ACHN (cell line): ENCODE data around the gene PITPNC1.

ENCODE experiments used
- DNase-seq: peaks from one replicate; pipeline ENCODE4 v3.0.0-alpha.2; 2015
- in situ Hi-C: cut with HindIII; loops from 2 replicates; pipeline ENCODE4 v1.10.0; 2017; ENCODE audit warnings: low sequenced_read_pairs, low pct_ligation_motif_present, low pct_unique_long_range_greater_than_20kb

PITPNC1 gene

DNA sequence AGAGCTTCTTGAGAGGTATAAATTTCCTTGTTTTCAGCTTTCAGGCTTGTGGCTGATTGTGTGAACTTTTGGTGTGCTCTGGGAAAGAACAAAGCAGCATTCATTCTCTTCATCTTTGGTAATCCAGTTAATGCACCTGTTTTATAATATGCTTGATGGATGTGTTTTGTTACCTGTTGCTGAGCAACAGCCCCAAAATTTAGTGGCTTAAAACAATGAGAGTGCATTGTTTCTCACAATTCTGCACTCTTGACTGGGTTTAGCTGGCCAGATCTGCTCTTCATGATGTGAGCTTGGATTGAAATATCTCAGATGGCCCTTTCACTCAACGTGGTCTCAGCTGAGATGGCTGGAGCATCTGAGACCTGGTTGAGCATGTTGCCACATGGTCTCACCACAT lies 281.9 kb downstream of the PITPNC1 start:
- DNase-seq, result no peak
- in situ Hi-C loops, result no loop called here

DNA sequence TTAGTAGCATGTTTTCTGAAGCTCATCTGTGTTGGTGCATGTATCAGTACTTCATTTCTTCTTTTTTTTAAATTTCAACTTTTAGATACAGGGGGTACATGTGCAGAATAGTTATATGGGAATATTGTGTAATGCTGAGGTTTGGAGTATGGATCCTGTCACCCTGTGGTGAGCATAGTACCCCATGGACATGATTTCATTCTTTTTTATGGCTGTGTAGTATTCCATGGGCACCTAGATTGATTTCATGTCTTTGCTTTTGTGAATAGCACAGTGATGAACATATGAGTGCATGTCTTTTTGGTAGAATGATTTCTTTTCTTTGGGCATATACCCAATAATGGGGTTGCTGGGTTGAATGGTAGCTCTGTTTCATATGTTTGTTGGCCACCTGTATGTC lies 285.6 kb downstream of the PITPNC1 start:
- DNase-seq, result no peak

DNA sequence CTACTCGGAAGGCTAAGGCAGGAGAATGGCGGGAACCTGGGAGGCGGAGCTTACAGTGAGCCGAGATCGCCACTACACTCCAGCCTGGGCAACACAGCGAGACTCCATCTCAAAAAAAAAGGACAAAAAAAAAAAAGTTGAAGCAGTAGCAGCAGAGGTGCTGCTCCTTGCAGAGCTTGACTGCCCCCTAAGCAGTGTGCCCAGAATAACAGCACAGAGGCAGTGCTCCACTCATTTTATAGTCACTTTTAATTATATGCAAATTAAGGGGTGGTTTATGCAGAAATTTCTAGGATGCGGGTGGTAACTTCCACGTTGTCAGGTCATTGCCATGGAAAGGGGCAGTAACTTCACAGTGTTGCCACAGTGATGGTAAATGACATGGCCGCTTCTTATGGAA lies 286.4 kb downstream of the PITPNC1 start:
- no peak for DNase-seq
- in situ Hi-C loops, result no loop called here

More for the DNA sequence above, 285.6 kb downstream of the PITPNC1 start:
- in situ Hi-C loops, result no loop called here

DNA sequence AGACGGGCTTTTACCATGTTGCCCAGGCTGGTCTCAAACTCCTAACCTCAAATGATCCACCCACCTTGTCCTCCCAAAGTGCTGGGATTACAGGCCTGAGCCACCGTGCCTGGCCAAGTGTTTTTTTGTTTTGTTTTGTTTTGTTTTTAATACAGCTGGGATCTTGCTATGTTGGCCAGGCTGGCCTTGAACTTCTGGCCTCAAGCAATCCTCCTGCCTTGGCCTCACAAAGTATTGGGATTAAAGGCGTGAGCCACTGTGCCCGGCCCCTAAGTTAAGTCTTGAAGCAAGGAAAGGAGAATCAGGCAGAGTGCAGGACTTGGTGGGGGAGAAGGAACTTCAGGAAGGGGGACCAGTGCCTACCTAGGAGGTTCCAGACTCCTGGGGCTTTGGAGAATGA lies 288.9 kb downstream of the PITPNC1 start:
- in situ Hi-C loops, result no loop called here
- DNase-seq, result no peak

DNA sequence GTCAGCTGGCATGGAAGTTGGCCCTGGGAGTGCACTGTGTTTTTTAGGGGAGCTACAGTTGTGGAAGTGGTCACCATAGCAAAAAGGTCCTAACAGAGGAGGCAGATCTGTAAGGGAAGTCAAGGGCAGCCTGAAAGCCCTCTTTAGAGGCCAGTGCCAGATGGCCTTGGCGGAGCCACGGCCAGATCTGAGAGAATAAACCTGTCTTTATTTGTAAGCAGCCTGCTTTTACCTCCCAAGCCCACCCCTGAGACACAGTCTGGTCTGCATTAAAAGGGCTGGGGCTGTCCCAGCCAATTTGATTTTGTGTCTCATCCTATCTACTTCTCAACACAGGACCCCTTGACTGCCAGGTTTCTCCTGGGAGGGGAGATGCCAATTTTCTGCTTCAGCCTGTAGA lies 289.6 kb downstream of the PITPNC1 start:
- DNase-seq, result no peak
- in situ Hi-C loops, result no loop called here

DNA sequence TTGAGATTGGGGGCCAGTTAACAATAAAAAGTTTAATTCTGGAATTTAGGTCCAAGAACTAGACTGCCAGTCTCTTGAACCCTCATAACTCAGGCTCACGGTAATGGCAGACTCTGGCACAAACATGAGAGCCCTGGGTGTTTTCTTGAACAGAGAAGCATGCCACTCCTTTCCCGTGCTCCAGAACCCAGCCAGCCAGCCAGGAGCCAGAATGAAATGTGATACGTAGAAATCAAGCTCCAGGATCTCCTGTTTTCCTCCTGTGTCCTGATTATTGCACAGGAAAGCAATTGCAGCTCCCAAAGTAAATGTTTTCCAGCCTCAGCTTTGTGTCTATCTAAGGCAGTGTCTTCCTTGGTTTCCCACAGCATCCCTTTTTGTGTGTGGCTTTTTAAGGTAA lies 294.4 kb downstream of the PITPNC1 start:
- in situ Hi-C loops, result no loop called here
- DNase-seq, result no peak

DNA sequence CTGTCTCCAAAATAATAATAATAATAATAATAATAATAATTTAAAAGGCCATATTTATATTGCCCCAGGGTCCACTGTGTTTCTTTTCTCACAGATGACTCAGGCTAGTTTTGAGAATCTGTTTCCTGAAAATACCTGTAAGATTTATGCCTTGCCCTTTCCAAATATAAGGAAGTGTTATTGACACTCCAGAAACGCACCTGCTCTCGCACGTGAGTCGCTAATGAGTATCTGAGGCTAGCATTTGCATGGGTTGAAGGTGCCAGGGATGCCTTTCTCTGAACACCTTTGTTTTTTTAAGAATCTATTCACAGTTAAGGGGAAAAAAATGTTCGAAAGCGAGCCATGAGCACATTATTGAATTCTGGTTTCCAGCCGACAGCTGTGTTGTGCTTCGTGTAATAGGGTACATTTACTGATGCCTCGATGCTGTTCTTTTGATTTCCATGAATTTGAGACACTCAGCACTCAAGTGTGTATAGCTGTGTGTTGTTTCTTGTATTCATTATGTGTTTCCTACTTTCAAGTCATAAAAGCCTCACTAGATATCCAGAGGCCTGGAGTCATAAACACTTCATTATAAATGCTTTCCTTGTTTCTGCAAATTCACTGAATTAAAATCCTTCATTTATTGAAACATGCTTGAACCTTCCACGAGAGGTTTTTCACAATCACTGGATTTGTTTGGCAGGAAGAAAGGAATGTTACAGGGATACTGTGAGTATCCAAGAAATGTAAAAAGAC lies 295.7 kb downstream of the PITPNC1 start:
- in situ Hi-C loops, result no loop called here
- no peak for DNase-seq

DNA sequence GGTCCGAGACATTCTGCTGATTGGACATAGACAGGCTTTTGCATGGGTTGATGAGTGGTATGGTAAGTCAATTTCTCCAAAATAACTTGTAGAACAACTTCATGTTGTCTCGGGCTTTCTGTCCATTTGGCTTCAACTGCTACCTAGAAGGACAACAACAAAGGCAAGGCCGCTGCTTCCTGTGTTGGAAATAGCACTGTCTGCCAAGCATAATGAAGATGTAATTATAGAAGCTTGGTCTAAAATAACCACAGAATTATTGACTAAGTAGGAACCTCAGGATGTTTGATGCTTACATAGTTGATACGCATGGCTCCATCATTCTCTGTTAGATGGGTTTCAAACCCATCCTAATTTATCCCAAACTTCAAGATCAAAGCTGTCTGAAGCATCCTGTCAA lies 298.4 kb downstream of the PITPNC1 start:
- in situ Hi-C loops, result no loop called here
- DNase-seq, result no peak

DNA sequence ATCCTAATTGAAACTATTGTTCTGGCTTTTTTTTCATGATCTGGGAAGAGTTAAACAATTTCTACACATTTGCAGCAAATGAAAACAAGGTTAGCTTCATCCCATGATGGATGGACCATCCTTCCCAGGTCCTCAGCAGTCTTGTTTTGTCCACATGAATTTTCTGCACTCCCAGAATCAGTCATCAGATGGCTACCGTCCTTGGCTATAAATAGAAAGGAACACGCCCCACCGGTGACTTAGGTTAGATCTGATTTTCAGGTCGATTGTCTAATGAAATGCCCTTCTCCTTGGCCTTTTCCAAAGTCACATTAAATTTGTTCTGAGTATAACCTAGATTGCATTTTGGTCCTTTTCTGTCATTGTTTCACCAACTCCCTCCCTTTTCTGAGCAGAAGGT lies 299.2 kb downstream of the PITPNC1 start:
- in situ Hi-C loops, result no loop called here
- no peak for DNase-seq

DNA sequence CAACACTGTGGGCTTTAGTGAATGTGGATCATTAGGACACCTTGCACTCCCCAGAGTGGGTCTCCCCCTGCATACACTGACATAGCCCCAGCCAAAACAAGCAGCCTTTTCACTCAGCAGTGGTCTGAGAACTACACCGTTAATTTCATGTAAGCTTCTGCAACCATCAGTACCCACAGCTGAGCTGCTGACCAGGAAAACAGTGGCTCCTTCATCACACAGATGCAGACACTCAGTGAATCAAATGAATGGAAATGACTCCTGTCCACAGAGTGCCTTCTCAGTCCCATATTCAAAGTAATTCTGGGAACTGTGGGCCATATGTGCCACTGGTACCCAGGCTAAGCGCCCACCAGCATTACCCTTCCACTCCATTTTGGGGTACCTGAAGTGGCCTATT lies 301.3 kb downstream of the PITPNC1 start:
- in situ Hi-C loops, result no loop called here

DNA sequence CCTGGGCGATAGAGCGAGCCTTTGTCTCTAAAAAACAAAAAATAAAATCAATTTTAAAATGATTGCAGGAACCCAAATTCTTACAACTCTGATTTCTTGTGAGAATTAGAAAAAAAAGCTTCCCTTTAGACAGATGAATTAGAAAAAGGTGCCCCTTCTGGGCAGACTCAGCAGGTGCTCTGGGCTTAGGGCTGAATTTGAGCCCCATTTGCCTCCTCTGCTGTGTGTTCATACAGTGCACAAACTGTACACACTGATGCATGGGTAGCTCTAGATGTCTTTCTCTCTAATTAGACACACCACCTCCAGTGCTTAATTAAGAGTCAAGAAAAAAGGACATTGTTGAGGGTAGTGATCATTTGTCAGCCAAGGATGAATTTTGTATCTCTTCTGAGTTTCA lies 302.1 kb downstream of the PITPNC1 start:
- no peak for DNase-seq
- in situ Hi-C loops, result no loop called here

More for the DNA sequence above, 301.3 kb downstream of the PITPNC1 start:
- no peak for DNase-seq

DNA sequence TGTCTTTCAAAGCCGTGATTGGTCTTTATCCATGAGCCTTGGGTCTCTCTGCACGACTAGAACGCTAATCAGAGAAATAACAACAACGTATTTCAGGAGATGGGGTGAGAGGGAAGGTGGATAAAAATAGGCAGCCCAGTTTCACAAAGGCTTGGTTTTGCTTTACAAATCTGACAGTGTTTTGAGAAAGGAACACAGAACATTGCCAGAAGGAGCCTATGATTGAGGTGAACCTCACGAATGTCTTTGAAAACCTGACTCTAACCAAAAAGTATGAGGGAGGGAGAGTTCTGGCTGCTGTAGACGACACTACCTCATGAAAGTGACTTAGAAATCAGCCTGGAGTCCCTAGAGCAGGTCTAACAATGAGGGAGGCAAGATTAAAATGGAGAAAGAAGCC lies 302.6 kb downstream of the PITPNC1 start:
- no peak for DNase-seq
- in situ Hi-C loops, result no loop called here

DNA sequence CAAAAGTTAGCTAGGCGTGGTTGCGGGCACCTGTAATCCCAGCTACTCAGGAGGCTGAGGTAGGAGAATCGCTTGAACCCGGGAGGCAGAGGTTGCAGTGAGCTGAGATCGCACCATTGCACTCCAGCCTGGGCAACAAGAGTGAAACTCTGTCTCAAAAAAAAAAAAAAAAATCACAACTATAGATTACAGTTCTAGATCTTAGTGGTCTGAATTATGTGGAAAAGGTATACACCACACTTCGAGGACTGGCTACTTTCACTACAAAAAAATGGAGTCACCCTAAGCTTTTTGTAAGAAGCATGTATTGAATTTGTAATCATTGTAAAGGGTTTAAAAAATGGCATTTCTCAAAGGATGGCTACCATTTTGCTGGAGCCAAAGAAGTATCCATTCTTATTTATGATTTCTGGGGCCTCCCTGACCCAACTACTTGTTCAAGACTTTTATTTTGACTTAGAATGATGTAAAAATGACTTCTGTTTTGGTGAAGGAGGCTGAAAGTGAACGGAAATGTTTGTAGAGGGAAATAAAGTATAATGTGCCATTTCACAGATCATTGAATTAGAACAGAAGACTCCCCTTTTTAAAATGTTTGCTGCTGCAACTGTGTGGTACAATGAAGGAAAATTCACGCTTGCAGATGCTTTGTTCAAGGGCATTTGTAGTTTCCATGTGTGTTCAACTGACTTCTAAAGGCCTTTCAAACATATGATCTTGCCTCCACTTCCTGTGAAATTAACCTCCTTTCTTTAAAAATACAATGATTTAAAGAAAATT lies 303.6 kb downstream of the PITPNC1 start:
- no peak for DNase-seq
- in situ Hi-C loops, result no loop called here

DNA sequence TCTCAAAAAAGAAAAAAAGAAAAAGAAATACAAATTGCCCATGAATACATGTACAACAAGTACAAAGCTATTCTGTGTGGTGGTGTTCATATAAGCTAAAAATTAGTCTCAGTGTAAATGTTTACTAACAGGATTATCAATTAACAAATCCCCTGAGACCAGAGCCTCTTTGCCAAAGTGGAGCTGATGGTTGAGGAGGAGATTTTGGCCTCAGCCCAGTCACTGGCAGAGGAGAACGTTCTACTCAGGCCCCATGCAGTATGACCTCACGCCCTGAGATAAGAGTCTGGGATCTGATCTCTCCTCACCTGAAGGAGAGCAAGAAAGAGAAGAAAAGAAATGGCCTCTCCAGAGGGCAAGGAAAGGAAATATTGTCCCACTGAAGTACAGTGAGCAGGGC lies 305.1 kb downstream of the PITPNC1 start:
- DNase-seq, result no peak
- in situ Hi-C loops, result no loop called here

DNA sequence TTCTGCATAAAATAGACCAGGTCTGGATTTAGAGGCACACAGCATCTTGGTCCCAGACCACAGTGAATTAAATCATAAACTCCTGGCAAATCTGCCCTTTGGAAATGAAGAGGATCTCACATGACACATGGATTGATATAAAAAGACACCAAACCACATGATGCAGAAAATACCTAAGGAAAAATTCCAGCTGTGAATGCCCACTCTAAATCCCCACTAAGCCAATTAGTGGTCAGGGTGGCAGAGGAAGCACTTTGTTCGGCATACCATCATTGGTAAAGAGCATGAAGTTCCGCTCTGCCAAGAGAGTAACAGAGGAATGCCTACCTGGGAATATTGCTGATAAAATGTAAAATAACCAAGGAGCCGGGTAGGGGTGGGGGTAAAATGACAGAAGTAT lies 308.3 kb downstream of the PITPNC1 start:
- in situ Hi-C loops, result no loop called here
- no peak for DNase-seq

DNA sequence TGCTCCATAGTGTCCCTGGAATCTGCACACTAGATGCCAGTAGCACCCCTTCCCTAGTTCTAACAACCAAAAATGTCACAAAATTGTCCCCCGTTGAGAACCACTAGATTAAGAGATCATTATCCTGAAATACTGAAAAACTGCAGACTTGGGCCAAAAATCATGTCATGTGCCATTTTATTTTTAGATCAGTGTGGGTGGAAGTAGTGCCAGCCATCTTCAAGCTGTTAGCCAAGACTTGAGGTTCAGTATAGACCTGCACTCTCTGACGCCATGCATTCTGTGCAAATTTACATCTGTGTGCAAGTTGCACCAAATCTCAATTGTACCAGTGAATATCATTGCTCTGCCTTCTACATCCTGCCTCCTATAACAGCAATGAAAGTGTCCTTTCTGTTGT lies 309.2 kb downstream of the PITPNC1 start:
- in situ Hi-C loops, result no loop called here
- DNase-seq, result no peak

DNA sequence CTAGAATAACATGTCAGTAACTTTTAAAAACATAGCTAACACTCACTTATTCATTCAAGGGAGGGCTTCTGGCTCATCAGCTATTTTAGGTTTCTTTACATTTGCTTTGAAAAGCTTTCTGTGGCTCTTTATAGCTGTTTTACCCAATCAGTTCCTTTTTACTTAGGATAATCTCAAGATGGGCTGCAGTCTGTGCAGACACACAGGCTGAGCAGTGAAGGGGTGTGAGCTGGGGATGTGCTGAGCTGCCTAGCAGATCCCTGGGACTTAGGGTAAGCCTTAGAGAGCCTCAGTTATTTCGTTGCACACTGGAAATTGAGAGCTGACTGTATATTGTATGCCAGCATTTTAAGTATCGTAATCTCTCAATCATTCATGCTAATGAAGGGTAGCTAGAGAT lies 310.4 kb downstream of the PITPNC1 start:
- DNase-seq, result no peak
- in situ Hi-C loops, result no loop called here

DNA sequence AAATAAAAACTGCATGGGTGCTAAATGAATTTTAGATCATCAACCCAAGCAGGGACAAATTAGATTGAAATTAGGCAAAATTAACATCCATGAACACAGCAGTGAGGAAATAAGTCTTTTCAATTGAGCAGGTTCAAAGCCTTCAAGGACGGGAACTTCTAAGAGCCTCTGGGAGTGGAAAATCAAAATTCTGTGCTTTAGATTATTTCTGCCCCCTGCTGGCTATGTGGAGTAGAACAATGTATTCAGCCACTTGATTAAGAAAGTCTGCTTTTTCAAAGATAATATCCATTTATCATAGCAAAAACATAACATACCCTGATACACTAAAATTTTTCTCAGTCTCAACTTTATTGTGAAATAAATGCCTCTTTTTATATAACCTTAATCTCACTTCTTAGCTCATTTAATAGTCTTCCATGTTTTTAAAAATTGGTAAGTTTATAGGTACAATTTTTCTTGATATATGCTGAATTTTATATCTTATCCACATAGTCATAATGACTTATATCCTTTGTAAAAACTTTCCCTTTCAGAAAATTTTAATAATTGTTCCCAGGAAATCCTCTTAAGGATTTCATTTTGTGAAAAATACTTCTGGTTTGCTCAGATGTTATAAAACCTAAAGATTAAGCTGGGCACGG lies 312.6 kb downstream of the PITPNC1 start:
- peak; percentile 63 for DNase-seq
- in situ Hi-C loops, result no loop called here

DNA sequence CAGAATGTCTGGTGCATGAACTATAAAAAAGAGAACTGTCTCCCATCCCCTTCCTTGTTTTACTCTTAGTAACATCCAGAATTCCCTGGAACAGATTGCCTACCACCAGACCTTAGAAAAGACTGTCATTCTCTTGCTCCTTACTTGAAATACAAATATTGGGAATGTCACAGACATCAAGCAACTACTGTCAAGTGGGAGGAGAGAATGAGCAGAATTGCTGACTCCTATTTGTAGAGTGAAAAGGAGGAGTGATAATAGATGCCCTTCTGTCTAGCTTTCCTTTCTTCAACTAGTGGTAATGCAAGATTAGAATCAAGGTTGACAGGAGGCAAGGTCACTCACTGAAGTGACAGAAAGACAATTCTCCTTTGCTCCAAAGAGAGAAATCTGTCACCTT lies 316.7 kb downstream of the PITPNC1 start:
- no peak for DNase-seq
- in situ Hi-C loops, result no loop called here

DNA sequence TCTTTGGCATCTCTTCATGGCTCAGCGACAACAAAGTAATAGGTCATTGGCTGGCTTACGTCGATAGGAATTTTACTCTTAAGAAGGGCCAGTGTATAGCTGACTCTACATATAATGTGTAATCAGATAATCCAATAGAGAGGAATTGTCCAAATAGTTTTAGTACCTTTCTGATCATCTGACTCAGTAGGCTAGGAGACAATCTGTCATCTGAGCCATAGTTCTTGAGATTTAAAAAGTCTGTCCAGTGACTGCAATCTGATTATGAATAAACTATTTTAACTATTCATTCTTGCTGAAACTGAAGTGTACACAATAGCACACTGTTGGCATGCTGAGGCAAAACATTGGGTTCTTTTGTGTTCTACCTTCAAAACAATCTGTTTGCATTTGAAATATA lies 319.3 kb downstream of the PITPNC1 start:
- DNase-seq, result no peak
- in situ Hi-C loops, result no loop called here
